ENCODE measurements around the gene MAVS.

MAVS gene

GRCh38 chr20:3906744-3907721 is 60.4 kb downstream of the MAVS start:
- DNase-seq (ENCODE audit: low read depth in 2 of 3, low spot score in 1 of 3) = peak in 2 of 3 donors; percentile 27 to 36

GRCh38 chr20:3908667-3909066 is 62.0 kb downstream of the MAVS start:
- DNase-seq (ENCODE audit: low read depth in 2 of 3, low spot score in 1 of 3) = no peak

GRCh38 chr20:3909952-3910366 is 63.3 kb downstream of the MAVS start:
- DNase-seq (ENCODE audit: low read depth in 2 of 3, low spot score in 1 of 3) = no peak

GRCh38 chr20:3910853-3911252 is 64.2 kb downstream of the MAVS start:
- DNase-seq (ENCODE audit: low read depth in 2 of 3, low spot score in 1 of 3) = no peak

GRCh38 chr20:3911956-3912355 is 65.3 kb downstream of the MAVS start:
- no peak for DNase-seq (ENCODE audit: low read depth in 2 of 3, low spot score in 1 of 3)

- DNase-seq (ENCODE audit: low read depth in 2 of 3, low spot score in 1 of 3) = no peak
Measured at GRCh38 chr20:3914446-3914845, 67.8 kb downstream of the MAVS start.

GRCh38 chr20:3915691-3916090 is 69.1 kb downstream of the MAVS start:
- no peak for DNase-seq (ENCODE audit: low read depth in 2 of 3, low spot score in 1 of 3)

- no peak for DNase-seq (ENCODE audit: low read depth in 2 of 3, low spot score in 1 of 3)
Measured at GRCh38 chr20:3916364-3916763, 69.7 kb downstream of the MAVS start.

- DNase-seq (ENCODE audit: low read depth in 2 of 3, low spot score in 1 of 3) = no peak
Measured at GRCh38 chr20:3919352-3919751, 72.7 kb downstream of the MAVS start.

- DNase-seq (ENCODE audit: low read depth in 2 of 3, low spot score in 1 of 3) = no peak
Measured at GRCh38 chr20:3922223-3922982, 75.8 kb downstream of the MAVS start.

GRCh38 chr20:3922983-3923339 is 76.3 kb downstream of the MAVS start:
- DNase-seq (ENCODE audit: low read depth in 2 of 3, low spot score in 1 of 3) = no peak

GRCh38 chr20:3923818-3924217 is 77.2 kb downstream of the MAVS start:
- DNase-seq (ENCODE audit: low read depth in 2 of 3, low spot score in 1 of 3) = no peak

- no peak for DNase-seq (ENCODE audit: low read depth in 2 of 3, low spot score in 1 of 3)
Measured at GRCh38 chr20:3924304-3925112, 77.9 kb downstream of the MAVS start.

GRCh38 chr20:3925113-3925695 is 78.6 kb downstream of the MAVS start:
- DNase-seq (ENCODE audit: low read depth in 2 of 3, low spot score in 1 of 3) = no peak
